ENCODE measurements around the gene PLD5. TPM values are rescaled to one million over a fixed set of nuclear protein-coding genes. Genes with fewer than 3 reads are reported as not detected.

PLD5 gene
- total RNA-seq (2012; rRNA removed), result under 0.01 TPM in 1 of 2 replicates, not detected in the other

- Histone ChIP-seq H3K36me3 (ENCODE audit: insufficient read depth, low read length) (no peaks in the 10 kb centered on the region), H3K4me2 (ENCODE audit: low read length) (peak within 1 kb of the TSS; percentile 97), H3K4me1 (ENCODE audit: control insufficient read depth, insufficient read depth, low read length) (peaks cover 25% of the 10 kb centered on the region), H3K4me3 (ENCODE audit: low read length) (peak within 1 kb of the TSS; percentile 74), H3K27me3 (ENCODE audit: control insufficient read depth, insufficient read depth, low read length) (peaks cover 31% of the 10 kb centered on the region), H3K9ac (ENCODE audit: low read depth, low read length) (peak within 1 kb of the TSS; percentile 35), H3K9me3 (replicated peaks; ENCODE audit: low read length) (no peaks in the 10 kb centered on the region)
Measured at GRCh38 chr1:242524571-242525359, at the start of gene PLD5. TSS of gene PLD5 (minus strand) at chr1:242524697.

DNA sequence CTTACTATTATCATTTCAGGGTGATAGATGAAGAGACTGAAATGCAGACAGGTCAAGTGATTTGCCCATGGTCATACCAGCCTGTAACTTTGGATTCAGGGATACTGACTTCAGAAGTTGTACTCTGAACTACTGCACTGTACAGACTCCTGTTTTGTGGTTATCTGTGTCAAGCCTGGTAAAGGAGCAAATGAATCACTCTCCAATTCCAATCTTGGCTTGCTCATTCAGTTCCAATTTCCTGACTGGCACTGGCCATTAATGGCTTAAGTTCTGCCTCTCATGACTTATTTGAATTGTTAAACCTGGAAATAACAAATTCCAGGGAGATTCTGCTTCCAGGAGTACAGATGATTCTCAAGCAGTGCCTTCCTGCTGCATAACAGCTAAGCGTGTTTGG, 45.4 kb upstream of the PLD5 start:
- Histone ChIP-seq H3K4me3 (ENCODE audit: low read length) (no peak overlapping the region), H3K4me2 (ENCODE audit: low read length) (no peak overlapping the region), H3K9ac (ENCODE audit: low read depth, low read length) (no peak overlapping the region), H3K27me3 (ENCODE audit: control insufficient read depth, insufficient read depth, low read length) (no peaks in the 10 kb centered on the region), H3K36me3 (ENCODE audit: insufficient read depth, low read length) (no peaks in the 10 kb centered on the region), H3K4me1 (ENCODE audit: control insufficient read depth, insufficient read depth, low read length) (no peaks in the 10 kb centered on the region), H3K9me3 (replicated peaks; ENCODE audit: low read length) (no peaks in the 10 kb centered on the region)

DNA sequence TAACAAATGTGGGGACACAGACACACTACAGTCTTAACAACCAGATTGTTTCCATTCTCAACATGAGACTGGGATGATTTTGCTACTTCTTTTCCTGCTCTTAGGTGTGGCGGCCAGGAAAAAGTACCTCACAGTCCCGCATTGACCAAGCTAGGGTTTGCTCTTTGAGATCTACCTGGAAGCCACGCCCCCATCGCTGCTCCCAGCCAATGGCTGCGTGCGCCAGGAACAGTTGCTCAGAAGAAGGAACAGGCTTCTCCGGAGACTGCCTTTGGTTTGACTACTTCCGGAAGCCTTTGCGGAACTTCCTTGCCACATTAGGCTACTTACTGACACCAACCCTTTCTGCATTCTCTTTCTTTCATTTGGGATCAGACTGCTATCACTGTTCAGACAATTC, 44.2 kb upstream of the PLD5 start:
- no peaks in the 10 kb centered on the region for H3K4me1 ChIP-seq (ENCODE audit: control insufficient read depth, insufficient read depth, low read length)
- no peaks in the 10 kb centered on the region for H3K9me3 ChIP-seq (replicated peaks; ENCODE audit: low read length)
- no peak overlapping the region for H3K4me3 ChIP-seq (ENCODE audit: low read length)
- no peak overlapping the region for H3K9ac ChIP-seq (ENCODE audit: low read depth, low read length)
- H3K36me3 ChIP-seq (ENCODE audit: insufficient read depth, low read length), result no peaks in the 10 kb centered on the region
- H3K4me2 ChIP-seq (ENCODE audit: low read length), result no peak overlapping the region
- H3K27me3 ChIP-seq (ENCODE audit: control insufficient read depth, insufficient read depth, low read length), result no peaks in the 10 kb centered on the region

DNA sequence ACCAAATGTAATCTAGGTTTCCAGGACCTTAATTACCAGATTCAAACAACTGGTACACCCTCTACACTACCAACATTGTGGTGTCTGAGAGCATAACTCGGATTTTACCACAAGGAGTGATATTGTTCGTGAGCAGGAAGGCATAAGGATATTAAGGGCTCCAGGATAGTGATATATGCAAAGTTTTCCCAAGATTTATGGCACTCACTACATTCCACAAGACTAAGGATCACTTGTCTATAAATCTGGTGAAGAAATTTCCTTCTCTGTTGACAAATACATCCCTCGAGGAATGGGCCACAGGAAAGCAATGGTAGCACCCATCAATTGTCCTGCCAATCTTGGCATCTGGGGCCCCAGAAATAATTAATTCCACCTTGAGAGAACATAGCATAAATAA, 43.1 kb upstream of the PLD5 start:
- Histone ChIP-seq H3K9ac (ENCODE audit: low read depth, low read length) (no peak overlapping the region), H3K4me1 (ENCODE audit: control insufficient read depth, insufficient read depth, low read length) (no peaks in the 10 kb centered on the region), H3K9me3 (replicated peaks; ENCODE audit: low read length) (no peaks in the 10 kb centered on the region)

GRCh38 chr1:242556759-242557158, 32.3 kb upstream of the PLD5 start:
- Histone ChIP-seq H3K36me3 (ENCODE audit: insufficient read depth, low read length) (no peaks in the 10 kb centered on the region), H3K27me3 (ENCODE audit: control insufficient read depth, insufficient read depth, low read length) (no peaks in the 10 kb centered on the region), H3K4me2 (ENCODE audit: low read length) (no peak overlapping the region), H3K4me3 (ENCODE audit: low read length) (no peak overlapping the region), H3K9me3 (replicated peaks; ENCODE audit: low read length) (no peaks in the 10 kb centered on the region), H3K9ac (ENCODE audit: low read depth, low read length) (no peak overlapping the region), H3K4me1 (ENCODE audit: control insufficient read depth, insufficient read depth, low read length) (no peaks in the 10 kb centered on the region)

More for the DNA sequence above, 43.1 kb upstream of the PLD5 start:
- no peaks in the 10 kb centered on the region for H3K27me3 ChIP-seq (ENCODE audit: control insufficient read depth, insufficient read depth, low read length)
- no peaks in the 10 kb centered on the region for H3K36me3 ChIP-seq (ENCODE audit: insufficient read depth, low read length)
- no peak overlapping the region for H3K4me3 ChIP-seq (ENCODE audit: low read length)
- H3K4me2 ChIP-seq (ENCODE audit: low read length), result no peak overlapping the region

DNA sequence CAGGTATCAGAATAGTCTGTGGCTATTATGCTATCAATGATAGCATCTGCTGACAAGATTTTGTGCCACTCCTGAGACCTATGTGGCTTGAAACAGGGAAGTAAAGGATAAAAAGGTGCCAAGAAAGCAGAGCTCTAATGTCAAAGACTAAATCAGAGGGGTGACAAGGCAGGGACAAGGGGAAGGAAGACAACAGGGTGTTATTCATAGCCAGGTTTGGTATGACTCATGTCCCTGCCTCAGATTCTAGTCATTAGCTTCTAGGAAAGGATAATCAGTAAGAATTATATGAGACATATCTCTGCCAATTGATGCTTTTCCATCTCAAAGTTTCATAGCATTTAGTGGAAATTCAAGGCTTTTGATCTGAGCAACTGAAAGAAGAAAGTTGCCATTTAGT, 31.8 kb upstream of the PLD5 start:
- Histone ChIP-seq H3K9ac (ENCODE audit: low read depth, low read length) (no peak overlapping the region), H3K4me3 (ENCODE audit: low read length) (no peak overlapping the region), H3K4me1 (ENCODE audit: control insufficient read depth, insufficient read depth, low read length) (no peaks in the 10 kb centered on the region)

DNA sequence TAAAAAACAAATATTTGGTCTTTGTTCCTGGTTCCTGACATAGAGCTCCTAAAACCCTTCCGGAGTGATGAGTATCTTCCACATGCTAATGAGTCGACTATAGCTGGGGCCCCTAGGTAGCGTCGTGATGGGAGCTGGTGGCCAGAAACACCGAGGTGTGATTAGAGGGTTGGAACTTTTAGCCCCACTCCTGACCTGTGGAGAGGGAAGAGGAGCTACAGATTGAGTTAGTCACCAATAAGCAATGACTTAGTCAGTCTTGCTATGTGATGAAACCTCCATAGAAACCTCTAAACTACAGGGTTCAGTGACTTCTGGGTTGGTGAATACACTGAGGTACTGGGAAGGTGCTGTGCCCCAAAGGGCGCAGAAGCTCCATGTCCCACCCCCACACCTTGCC, 30.1 kb upstream of the PLD5 start:
- H3K9ac ChIP-seq (ENCODE audit: low read depth, low read length), result no peak overlapping the region
- H3K4me1 ChIP-seq (ENCODE audit: control insufficient read depth, insufficient read depth, low read length), result no peaks in the 10 kb centered on the region
- no peak overlapping the region for H3K4me2 ChIP-seq (ENCODE audit: low read length)
- H3K9me3 ChIP-seq (replicated peaks; ENCODE audit: low read length), result no peaks in the 10 kb centered on the region
- H3K4me3 ChIP-seq (ENCODE audit: low read length), result no peak overlapping the region
- no peaks in the 10 kb centered on the region for H3K36me3 ChIP-seq (ENCODE audit: insufficient read depth, low read length)
- H3K27me3 ChIP-seq (ENCODE audit: control insufficient read depth, insufficient read depth, low read length), result no peaks in the 10 kb centered on the region

More for the DNA sequence above, 31.8 kb upstream of the PLD5 start:
- Histone ChIP-seq H3K36me3 (ENCODE audit: insufficient read depth, low read length) (no peaks in the 10 kb centered on the region), H3K9me3 (replicated peaks; ENCODE audit: low read length) (no peaks in the 10 kb centered on the region), H3K27me3 (ENCODE audit: control insufficient read depth, insufficient read depth, low read length) (no peaks in the 10 kb centered on the region), H3K4me2 (ENCODE audit: low read length) (no peak overlapping the region)

DNA sequence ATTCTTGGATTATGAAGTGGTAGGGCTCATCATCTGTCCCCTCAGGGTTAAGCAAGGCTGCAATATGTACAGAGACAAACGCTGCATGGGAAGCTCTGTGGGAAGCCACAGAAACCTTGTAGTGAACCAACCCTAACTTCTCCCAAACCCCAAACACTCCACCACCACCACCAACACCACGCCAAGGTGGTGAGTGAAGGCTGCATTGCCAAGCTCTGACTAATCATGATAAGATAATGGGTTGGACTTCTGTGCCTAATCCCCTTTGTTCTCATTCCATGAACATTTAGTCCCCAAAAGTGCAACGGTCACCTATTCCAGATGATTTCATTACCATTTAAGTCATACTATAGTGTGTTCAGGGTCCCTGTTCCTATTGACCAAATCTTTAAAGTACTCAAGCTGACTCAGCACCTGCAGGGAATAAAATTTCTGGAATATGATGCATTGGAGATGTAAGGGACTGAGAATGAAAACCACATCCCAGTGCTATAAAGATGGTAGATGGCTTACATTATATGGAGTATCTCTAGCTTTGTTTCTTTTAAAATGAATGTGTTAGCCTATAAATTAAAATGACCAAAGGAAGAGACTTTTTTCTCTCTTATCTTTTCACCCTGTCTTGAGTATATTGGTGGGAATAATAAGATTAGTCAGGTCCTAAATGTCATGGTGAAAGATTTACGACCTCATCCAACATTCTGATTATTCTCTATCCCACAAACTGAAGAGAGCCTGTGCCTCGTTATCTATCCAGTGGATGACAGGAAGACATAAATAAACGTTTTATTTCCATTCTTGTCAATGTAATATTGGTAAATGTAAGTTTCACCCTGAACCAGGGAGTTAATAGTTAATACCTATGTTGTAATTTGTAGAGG, 22.6 kb upstream of the PLD5 start:
- Histone ChIP-seq H3K4me1 (ENCODE audit: control insufficient read depth, insufficient read depth, low read length) (no peaks in the 10 kb centered on the region), H3K36me3 (ENCODE audit: insufficient read depth, low read length) (no peaks in the 10 kb centered on the region), H3K4me2 (ENCODE audit: low read length) (no peak overlapping the region), H3K9ac (ENCODE audit: low read depth, low read length) (no peak overlapping the region), H3K27me3 (ENCODE audit: control insufficient read depth, insufficient read depth, low read length) (no peaks in the 10 kb centered on the region), H3K9me3 (replicated peaks; ENCODE audit: low read length) (no peaks in the 10 kb centered on the region), H3K4me3 (ENCODE audit: low read length) (no peak overlapping the region)

DNA sequence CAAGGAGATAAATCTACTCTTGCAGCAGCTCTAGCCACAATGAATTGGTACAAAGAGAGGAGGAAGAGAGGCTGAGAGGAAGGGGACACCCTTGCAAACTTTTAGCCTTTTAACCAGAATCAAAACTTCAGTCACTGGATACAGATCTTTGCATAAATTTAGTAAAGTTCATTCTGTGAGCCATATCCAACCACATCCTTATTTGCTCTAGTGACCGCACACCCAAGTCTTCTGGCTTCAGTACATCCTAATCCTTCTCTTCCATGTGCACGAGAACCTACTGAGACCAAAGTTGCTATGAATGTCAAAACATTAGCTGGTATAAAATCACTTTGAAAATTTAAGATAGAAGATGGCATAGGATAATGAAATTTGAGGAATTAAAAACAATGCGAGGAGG, 21.9 kb upstream of the PLD5 start:
- no peak overlapping the region for H3K4me3 ChIP-seq (ENCODE audit: low read length)
- no peaks in the 10 kb centered on the region for H3K9me3 ChIP-seq (replicated peaks; ENCODE audit: low read length)
- H3K36me3 ChIP-seq (ENCODE audit: insufficient read depth, low read length), result no peaks in the 10 kb centered on the region
- no peak overlapping the region for H3K9ac ChIP-seq (ENCODE audit: low read depth, low read length)
- H3K4me2 ChIP-seq (ENCODE audit: low read length), result no peak overlapping the region
- H3K27me3 ChIP-seq (ENCODE audit: control insufficient read depth, insufficient read depth, low read length), result no peaks in the 10 kb centered on the region
- no peaks in the 10 kb centered on the region for H3K4me1 ChIP-seq (ENCODE audit: control insufficient read depth, insufficient read depth, low read length)

DNA sequence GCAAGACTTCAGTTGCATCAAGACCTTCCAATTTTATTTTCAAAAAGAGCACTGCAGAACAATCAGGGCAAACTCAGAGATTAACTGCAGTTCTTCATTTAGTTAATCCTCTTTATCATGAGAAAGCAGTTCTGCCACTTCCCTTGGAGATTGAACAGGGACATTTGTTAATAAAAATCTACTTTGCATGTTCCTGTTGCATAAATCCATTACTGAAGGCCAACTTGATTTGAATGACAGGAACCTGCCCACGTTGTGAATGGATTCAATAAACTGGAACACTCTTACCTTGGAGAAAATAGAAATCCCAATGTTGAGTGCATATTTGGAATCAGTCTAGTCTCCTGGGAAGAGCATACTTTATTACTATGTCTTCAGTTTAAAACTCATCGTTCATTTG, 19.6 kb upstream of the PLD5 start:
- Histone ChIP-seq H3K36me3 (ENCODE audit: insufficient read depth, low read length) (no peaks in the 10 kb centered on the region), H3K9ac (ENCODE audit: low read depth, low read length) (no peak overlapping the region), H3K4me3 (ENCODE audit: low read length) (no peak overlapping the region), H3K27me3 (ENCODE audit: control insufficient read depth, insufficient read depth, low read length) (no peaks in the 10 kb centered on the region), H3K4me1 (ENCODE audit: control insufficient read depth, insufficient read depth, low read length) (no peaks in the 10 kb centered on the region), H3K9me3 (replicated peaks; ENCODE audit: low read length) (no peaks in the 10 kb centered on the region), H3K4me2 (ENCODE audit: low read length) (no peak overlapping the region)

GRCh38 chr1:242542271-242542670, 17.8 kb upstream of the PLD5 start:
- no peak overlapping the region for H3K9ac ChIP-seq (ENCODE audit: low read depth, low read length)
- no peak overlapping the region for H3K4me3 ChIP-seq (ENCODE audit: low read length)
- H3K4me1 ChIP-seq (ENCODE audit: control insufficient read depth, insufficient read depth, low read length), result no peaks in the 10 kb centered on the region
- H3K4me2 ChIP-seq (ENCODE audit: low read length), result no peak overlapping the region
- H3K36me3 ChIP-seq (ENCODE audit: insufficient read depth, low read length), result no peaks in the 10 kb centered on the region
- no peaks in the 10 kb centered on the region for H3K9me3 ChIP-seq (replicated peaks; ENCODE audit: low read length)
- no peaks in the 10 kb centered on the region for H3K27me3 ChIP-seq (ENCODE audit: control insufficient read depth, insufficient read depth, low read length)
